ENCODE results near the gene KRT82.

DNA sequence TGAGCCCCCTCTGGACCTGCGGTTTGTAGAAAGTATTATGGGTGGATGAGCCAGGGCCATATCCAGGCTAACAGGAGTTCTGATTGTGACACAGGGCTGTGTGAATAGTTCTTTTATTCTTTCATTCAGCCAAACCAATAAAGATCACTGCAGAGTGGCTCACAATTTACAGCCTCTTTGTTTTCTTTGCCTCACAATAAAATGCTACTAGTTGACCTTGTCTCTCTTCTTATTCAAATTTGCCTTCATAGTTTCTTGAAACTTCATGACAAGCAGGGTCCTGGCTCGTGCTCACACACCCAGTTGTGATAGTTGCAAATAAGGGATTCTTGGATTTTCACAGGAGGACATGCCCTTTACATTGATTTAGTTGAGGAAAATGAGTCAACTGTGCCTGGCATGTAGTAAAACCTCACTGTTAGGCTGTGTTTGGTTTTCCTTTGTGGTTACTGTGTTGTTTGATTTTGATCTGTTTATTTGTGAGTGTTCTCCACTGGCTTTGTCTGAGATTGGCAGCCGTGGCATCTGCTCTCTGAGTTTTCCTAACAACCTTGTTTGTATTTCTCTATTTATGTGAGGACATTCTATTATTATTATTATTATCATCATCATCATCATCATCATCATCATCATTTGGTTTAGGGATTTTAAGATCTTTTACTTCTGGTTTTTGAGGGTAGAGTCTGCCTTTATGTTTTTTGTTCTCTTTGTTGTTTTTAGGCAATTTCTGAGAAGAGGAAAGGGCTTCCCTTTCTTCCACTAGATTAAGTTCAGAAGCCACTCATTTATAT, 48.5 kb upstream of the KRT82 start:
- TF ChIP-seq, protein P1, sequence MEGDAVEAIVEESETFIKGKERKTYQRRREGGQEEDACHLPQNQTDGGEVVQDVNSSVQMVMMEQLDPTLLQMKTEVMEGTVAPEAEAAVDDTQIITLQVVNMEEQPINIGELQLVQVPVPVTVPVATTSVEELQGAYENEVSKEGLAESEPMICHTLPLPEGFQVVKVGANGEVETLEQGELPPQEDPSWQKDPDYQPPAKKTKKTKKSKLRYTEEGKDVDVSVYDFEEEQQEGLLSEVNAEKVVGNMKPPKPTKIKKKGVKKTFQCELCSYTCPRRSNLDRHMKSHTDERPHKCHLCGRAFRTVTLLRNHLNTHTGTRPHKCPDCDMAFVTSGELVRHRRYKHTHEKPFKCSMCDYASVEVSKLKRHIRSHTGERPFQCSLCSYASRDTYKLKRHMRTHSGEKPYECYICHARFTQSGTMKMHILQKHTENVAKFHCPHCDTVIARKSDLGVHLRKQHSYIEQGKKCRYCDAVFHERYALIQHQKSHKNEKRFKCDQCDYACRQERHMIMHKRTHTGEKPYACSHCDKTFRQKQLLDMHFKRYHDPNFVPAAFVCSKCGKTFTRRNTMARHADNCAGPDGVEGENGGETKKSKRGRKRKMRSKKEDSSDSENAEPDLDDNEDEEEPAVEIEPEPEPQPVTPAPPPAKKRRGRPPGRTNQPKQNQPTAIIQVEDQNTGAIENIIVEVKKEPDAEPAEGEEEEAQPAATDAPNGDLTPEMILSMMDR (IDR thresholded peaks at IDR 0.05) = no peak
- no peak for TF ChIP-seq POLR2A (IDR thresholded peaks at IDR 0.05)

Data from adrenal gland (tissue), 5 donors.